ENCODE results near the gene UGT1A7.

DNA sequence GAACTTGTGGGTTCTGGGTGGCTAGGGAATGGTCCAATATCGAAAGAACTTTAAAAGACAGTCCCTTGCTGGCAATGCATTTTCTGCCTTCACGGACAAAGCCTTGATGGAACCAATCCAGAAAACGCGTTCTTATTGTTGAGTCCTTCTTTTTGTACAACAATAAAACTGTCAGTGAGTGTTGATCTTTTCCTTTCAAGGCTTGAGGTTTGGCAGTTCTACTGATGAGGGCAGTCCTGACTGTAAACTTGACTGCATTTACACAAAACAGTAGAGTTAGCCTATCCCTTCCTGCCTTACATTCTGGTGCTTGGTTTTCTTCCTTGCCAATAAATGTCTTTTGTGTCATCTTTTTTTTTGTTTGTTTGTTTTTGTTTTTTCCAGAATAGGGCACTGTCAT is 2.5 kb upstream of the UGT1A7 start:
- no peak for TF ChIP-seq CTCF (IDR thresholded peaks at IDR 0.05; ENCODE audit: low read depth, low read length, poor library complexity, severe bottlenecking)
- TF ChIP-seq EZH2phosphoT487 (IDR thresholded peaks at IDR 0.05; ENCODE audit: borderline replicate concordance, low read length): no peak

Measured in DOHH2 (cell line).